Measurements from ENCODE around the gene SIPA1L3.

GRCh38 chr19:37931881-37932655, 25.1 kb downstream of the SIPA1L3 start:
- no peak for TF ChIP-seq CTCF (IDR thresholded peaks at IDR 0.05)
- TF ChIP-seq POLR2A (IDR thresholded peaks at IDR 0.05): peak in 1 of 4 donors; percentile 18
- no peak for TF ChIP-seq EP300 (IDR thresholded peaks at IDR 0.05)
